VCaP (cell line): ENCODE data around the gene MS4A10.

Experiments
- H3K27ac ChIP-seq: fragments of 450-650 bp; 2 replicates; pipeline ENCODE4 v1.5.1; 2017
- TF ChIP-seq, protein P1 (sequence below): fragments of 450-650 bp; conservative IDR thresholded peaks from 2 replicates; pipeline ENCODE4 v1.5.1; 2017; ENCODE audit warnings: mild to moderate bottlenecking, moderate library complexity

MS4A10 gene

DNA sequence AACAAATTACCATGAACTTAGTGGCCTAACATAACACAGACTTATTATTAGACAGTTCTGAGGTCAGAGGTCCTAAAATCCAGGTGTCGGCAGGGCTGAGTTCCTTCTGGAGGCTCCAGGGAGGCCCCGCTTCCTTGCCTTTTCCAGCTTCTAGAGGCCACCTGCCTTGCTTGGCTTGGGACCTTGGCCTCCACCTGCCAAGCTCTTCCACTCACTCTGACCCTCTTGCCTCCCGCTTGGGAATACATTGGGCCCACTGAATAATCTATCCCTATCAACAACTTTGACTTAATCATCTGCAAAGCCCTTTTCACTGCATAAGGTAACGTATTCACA is 3.2 kb upstream of the MS4A10 start:
- TF ChIP-seq, protein P1, sequence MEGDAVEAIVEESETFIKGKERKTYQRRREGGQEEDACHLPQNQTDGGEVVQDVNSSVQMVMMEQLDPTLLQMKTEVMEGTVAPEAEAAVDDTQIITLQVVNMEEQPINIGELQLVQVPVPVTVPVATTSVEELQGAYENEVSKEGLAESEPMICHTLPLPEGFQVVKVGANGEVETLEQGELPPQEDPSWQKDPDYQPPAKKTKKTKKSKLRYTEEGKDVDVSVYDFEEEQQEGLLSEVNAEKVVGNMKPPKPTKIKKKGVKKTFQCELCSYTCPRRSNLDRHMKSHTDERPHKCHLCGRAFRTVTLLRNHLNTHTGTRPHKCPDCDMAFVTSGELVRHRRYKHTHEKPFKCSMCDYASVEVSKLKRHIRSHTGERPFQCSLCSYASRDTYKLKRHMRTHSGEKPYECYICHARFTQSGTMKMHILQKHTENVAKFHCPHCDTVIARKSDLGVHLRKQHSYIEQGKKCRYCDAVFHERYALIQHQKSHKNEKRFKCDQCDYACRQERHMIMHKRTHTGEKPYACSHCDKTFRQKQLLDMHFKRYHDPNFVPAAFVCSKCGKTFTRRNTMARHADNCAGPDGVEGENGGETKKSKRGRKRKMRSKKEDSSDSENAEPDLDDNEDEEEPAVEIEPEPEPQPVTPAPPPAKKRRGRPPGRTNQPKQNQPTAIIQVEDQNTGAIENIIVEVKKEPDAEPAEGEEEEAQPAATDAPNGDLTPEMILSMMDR = no peak
- no peak overlapping the region for H3K27ac ChIP-seq

DNA sequence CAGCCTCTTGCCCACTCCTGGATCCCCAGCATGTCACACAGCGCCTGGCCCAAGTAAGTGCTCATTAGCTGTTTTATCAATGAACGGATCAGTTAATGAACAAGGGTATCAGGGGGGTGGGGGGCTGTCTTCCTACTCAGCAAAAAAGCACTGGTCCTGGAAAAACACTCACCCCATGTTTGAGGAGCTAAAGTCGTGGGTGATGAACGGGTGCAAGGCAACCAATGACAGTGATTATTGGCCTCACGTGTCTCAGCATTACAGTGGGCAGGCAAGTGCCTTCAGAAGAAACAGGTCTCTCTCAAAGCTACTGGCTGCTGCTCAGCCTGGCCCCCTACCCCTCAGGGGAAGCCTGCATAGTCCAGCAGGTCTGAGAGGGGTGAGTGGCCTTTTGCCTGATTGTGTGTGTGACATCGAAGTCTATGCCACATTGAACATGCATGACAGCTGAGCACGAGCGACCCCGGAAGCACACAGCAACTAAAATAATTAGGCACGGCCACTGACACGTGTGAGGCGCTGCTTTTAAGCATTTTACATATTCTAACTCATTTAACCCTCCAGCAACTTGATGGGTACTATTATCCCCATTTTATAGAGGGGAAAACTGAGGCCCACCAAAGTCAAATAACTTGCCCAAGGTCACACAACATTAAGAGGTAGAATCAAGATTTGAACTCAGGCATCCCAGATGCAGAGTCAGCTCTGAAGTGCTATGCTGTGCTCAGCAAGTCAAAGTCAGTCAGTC is 2.6 kb upstream of the MS4A10 start:
- no peak overlapping the region for H3K27ac ChIP-seq
- TF ChIP-seq, protein P1 = no peak

DNA sequence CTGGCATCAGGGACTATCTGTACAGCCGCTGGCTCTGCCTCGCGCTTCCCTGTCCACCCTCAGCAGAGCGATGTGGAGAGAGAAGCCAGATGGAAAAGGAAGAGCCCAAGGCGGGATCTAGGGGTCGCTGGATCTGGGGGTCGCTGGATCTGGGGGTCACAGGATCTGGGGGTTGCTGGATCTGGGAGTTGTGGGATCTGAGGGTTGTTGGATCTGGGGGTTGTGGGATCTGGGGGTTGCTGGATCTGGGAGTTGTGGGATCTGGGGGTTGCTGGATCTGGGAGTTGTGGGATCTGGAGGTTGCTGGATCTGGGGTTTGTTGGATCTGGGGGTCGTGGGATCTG is 2.0 kb upstream of the MS4A10 start:
- TF ChIP-seq, protein P1 = no peak
- H3K27ac ChIP-seq = no peak overlapping the region

DNA sequence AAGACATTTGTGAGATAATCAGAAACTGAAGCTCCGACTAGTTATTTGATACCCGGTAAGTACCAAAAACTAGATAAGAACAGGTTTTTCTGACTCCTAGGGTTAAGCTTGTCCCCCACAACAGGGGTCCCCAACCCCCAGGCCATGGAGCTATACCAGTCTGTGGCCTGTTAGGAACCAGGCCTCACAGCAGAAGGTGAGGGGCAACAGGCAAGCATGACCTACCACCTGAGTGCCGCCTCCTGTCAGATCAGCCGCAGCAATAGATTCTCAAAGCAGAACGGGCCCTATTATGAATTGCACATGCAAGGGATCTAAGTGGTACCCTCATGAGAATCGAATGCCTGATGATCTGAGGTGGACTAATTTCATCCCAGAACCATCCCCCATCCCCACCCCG is 1.2 kb upstream of the MS4A10 start:
- TF ChIP-seq, protein P1 = no peak
- no peak overlapping the region for H3K27ac ChIP-seq

DNA sequence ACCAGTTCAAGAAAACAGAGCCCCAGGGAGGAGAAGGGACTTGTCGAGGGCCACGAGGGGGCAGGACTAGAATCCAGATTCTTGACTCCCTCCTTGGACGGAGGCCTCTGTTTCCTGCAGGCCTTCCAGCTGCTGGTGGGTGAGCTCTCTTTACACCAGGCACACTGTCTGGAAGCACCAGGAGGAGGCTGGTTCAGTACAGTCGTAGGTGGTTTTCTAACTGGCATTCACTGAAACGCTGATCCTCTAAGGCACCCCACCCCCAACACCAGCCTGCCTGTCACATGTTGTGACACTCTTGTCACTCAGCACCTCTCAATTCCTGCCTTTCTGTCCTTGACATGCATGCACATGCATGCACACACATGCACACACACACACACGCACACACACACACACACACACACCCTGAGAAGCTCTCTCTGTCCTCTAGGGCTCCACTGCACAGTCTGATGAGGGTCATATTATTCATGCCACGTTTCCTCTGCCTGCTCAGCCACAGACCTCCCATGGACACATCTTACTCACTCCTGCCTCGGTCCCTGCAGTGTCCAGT is 751 bp downstream of the MS4A10 start:
- TF ChIP-seq, protein P1 = no peak
- no peak overlapping the region for H3K27ac ChIP-seq

DNA sequence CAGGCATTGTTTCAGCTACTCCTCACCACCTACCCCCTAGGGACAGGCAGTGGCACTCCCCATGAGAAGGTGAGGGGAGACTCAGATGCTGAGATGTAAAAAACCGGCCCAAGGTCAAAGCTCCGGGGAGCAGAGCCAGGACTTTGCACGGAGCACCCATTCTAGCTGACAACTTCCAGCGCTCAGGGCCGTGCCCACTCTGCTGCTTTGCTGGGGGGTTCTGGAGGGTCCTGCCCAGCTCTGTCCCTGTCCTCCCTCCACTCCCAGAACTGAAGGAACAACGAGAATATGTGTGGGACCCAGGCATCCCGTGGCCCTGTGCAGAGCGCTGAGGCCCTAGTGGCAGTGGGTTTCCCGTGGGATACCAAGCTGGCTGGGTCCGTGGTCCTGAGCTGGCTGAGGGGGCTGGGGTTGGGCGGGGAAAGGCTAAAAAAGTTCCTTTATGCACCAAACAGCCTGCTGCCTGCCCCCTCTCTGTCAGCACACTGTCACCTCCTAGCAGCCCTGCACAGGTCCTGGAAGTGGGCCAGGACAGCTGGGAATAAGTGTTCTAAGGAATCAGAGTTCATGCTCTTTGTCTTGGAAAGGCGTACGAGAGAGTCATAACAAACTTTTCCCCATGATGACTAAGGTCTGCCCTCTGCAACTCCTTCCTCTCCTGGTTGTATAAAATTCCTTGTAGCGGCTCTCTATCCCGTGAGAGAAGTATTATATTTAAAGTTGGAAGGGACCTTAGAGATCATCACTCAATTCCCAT is 1.9 kb downstream of the MS4A10 start:
- TF ChIP-seq, protein P1 = no peak
- H3K27ac ChIP-seq = no peak overlapping the region

DNA sequence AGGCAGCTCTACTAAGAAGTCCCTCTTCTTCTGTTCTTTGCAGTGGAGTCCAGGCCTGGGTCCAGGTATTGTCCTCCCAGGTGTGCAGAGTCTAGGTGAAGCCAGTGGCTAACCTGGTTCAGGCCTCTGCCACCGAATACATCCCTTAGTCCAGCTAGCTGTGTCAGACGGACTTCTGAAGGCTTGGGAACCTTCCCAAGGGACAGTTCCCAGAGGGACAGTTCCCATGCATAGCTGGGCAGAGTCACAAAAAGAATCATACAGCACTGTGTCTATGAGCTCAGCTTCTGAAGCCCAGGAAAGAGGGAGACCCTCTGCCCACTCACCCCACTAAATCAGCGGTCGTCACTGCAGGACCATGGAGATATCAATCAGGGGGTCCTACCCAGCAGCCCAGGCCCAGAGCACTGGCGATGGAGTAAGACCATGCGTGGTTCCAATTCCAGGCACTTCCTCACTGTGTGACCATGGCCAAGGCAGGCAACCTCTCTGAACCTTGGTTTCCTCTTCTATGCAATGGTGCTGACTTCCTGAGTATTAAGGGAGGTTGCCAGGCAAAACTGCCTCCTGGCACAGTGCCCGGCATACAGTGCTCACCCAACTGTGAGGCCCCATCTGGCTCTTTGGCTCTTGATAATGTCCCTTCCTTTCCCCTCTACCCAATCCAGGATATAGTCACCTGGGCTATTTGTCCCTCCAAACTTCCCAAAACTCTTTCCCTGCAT is 3.4 kb downstream of the MS4A10 start:
- H3K27ac ChIP-seq = no peak overlapping the region
- TF ChIP-seq, protein P1 = no peak
